CD4-positive, alpha-beta memory T cell (primary cell): ENCODE measurements around the gene KCNH4. TPM values are rescaled to one million over a fixed set of nuclear protein-coding genes. Genes with fewer than 3 reads are reported as not detected.
"Not testable (repeated sequence)": the region's sequence is repeated elsewhere in the genome, so short reads cannot be mapped to it uniquely, and the experiment has no call there.

Experiments
- CTCF ChIA-PET: fragments of 350-600 bp; sonication (Branson Sonifier 250); formaldehyde crosslinking; loops from one replicate; lab custom pipeline; 2021; ENCODE audit warnings: inconsistent platforms; ENCODE audit not compliant: partially characterized antibody; lab: Charles Lee
- POLR2A ChIA-PET: fragments of 350-600 bp; sonication (Branson Sonifier 250); formaldehyde crosslinking; loops from one replicate; lab custom pipeline; 2021; ENCODE audit not compliant: partially characterized antibody; lab: Charles Lee
- DNase-seq, 5 donors: peaks; one replicate each; pipeline versions ENCODE4 v3.0.0 to v3.0.0-alpha.2; 2020 to 2022; ENCODE audit warnings: mixed read lengths in 1 of 5
- H3K27ac ChIP-seq: one replicate; pipeline ENCODE4 v1.7.0; 2013; ENCODE audit warnings: low read depth, low read length
- H3K27me3 ChIP-seq: 2 replicates; pipeline ENCODE4 v1.7.0; 2013; ENCODE audit warnings: mild to moderate bottlenecking, low read length, moderate library complexity; ENCODE audit not compliant: insufficient read depth
- H3K36me3 ChIP-seq: 2 replicates; pipeline ENCODE4 v1.7.0; 2013; ENCODE audit warnings: mild to moderate bottlenecking, low read length, moderate library complexity; ENCODE audit not compliant: insufficient read depth
- H3K4me1 ChIP-seq: 2 replicates; pipeline ENCODE4 v1.7.0; 2013; ENCODE audit warnings: mild to moderate bottlenecking, low read length, moderate library complexity; ENCODE audit not compliant: insufficient read depth
- H3K4me3 ChIP-seq, 2 donors: one replicate each; pipeline ENCODE4 v1.7.0; 2013; ENCODE audit warnings: low read length in 2 of 2, mild to moderate bottlenecking in 1 of 2
- H3K9me3 ChIP-seq, 2 donors: one replicate each; pipeline ENCODE4 v1.7.0; 2013; ENCODE audit warnings: low read length in 2 of 2, control low read depth in 1 of 2; ENCODE audit not compliant: control insufficient read depth in 1 of 2
- H3K27ac Mint-ChIP-seq, 7 donors: one replicate each; pipeline ENCODE4 v1.8.0; 2020 to 2021; ENCODE audit warnings: mixed read lengths in 7 of 7, mild to moderate bottlenecking in 6 of 7, inconsistent platforms in 3 of 7, moderate library complexity in 3 of 7
- H3K27me3 Mint-ChIP-seq, 2 donors: one replicate each; pipeline ENCODE4 v1.8.0; 2020 to 2021; ENCODE audit warnings: mixed read lengths in 2 of 2
- H3K36me3 Mint-ChIP-seq, 2 donors: one replicate each; pipeline ENCODE4 v1.8.0; 2020 to 2021; ENCODE audit warnings: mixed read lengths in 2 of 2, inconsistent platforms in 1 of 2, mild to moderate bottlenecking in 1 of 2
- H3K4me1 Mint-ChIP-seq, 4 donors: one replicate each; pipeline ENCODE4 v1.8.0; 2020 to 2021; ENCODE audit warnings: mixed read lengths in 4 of 4, mild to moderate bottlenecking in 1 of 4
- H3K4me3 Mint-ChIP-seq, 8 donors: one replicate each; pipeline ENCODE4 v1.8.0; 2020 to 2021; ENCODE audit warnings: mixed read lengths in 8 of 8, mild to moderate bottlenecking in 7 of 8, moderate library complexity in 6 of 8, inconsistent platforms in 3 of 8
- H3K9me3 Mint-ChIP-seq, 8 donors: one replicate each; pipeline ENCODE4 v1.8.0; 2020 to 2021; ENCODE audit warnings: mixed read lengths in 8 of 8, mild to moderate bottlenecking in 5 of 8, inconsistent platforms in 3 of 8, moderate library complexity in 1 of 8
- intact Hi-C: fragments of 100-400 bp; cut with micrococcal nuclease; formaldehyde crosslinking; loops from one replicate; pipeline ENCODE4 v1.15.1; 2023
- polyA plus RNA-seq, 2 donors: library from polyadenylated mRNA; unstranded; fragments of 300-500 nt; fragmentation: Illumina TruSeq; gene quantifications; one replicate each; pipeline ENCODE4 v1.2.3, GENCODE V29; 2021
- total RNA-seq, 2 experiments: library from RNA; stranded (reverse); gene quantifications; one replicate each; pipeline ENCODE4 v1.2.3, GENCODE V29; 2021

The KCNH4 gene
- total and polyA plus RNA-seq, 4 experiments from 2014 or later: 0.09 to 0.11 TPM; not detected in 2

- intact Hi-C loops: no loop called here
- Mint-ChIP-seq H3K9me3 (peaks cover 0 to 6% (median 0%) of the 10 kb centered on the region in 8 donors), H3K27ac (peak overlapping the region in 1 of 7 donors; percentile 46), H3K27me3 (no peaks in the 10 kb centered on the region), H3K4me3 (no peak overlapping the region), H3K36me3 (no peaks in the 10 kb centered on the region), H3K4me1 (peaks cover 11 to 25% (median 19%) of the 10 kb centered on the region in 4 donors)
- Histone ChIP-seq H3K36me3 (no peaks in the 10 kb centered on the region), H3K4me1 (peaks cover 20% of the 10 kb centered on the region), H3K27ac (no peak overlapping the region), H3K9me3 (no peaks in the 10 kb centered on the region), H3K4me3 (no peak overlapping the region), H3K27me3 (no peaks in the 10 kb centered on the region)
- ChIA-PET POLR2A (interaction anchor here (0.6 to 1.0 kb wide), 2 partner anchors 11 to 112 kb away, joined by 3 to 4 read pairs; no protein-coding TSS in a partner anchor), CTCF (interaction anchor here (1.6 kb wide), 1 partner anchor 10 kb away, joined by 7 read pairs; the partner anchor contains the start of gene KCNH4)
- DNase-seq: no peak
Measured at GRCh38 chr17:42191275-42191608, 10.3 kb upstream of the KCNH4 start.

- Histone ChIP-seq H3K9me3 (no peaks in the 10 kb centered on the region), H3K4me3 (no peak overlapping the region), H3K27ac (no peak overlapping the region), H3K4me1 (peaks cover 20% of the 10 kb centered on the region), H3K27me3 (no peaks in the 10 kb centered on the region), H3K36me3 (no peaks in the 10 kb centered on the region)
- Mint-ChIP-seq H3K36me3 (no peaks in the 10 kb centered on the region), H3K9me3 (peaks cover 0 to 6% (median 0%) of the 10 kb centered on the region in 8 donors), H3K4me1 (peaks cover 11 to 25% (median 19%) of the 10 kb centered on the region in 4 donors), H3K4me3 (no peak overlapping the region), H3K27ac (no peak overlapping the region), H3K27me3 (no peaks in the 10 kb centered on the region)
- no peak for DNase-seq
- POLR2A ChIA-PET: interaction anchor here (2.0 kb wide), 1 partner anchor 10 kb away, joined by 5 read pairs; the partner anchor contains the start of gene KCNH4
- CTCF ChIA-PET: interaction anchor here (1.6 to 3.0 kb wide), 2 partner anchors 9 to 11 kb away, joined by 7 to 9 read pairs; partner anchors contain the start of gene KCNH4
- intact Hi-C loops: no loop called here
Measured at GRCh38 chr17:42190491-42191274, 9.7 kb upstream of the KCNH4 start.

- peaks cover 26% of the 10 kb centered on the region for H3K4me1 ChIP-seq
- Mint-ChIP-seq H3K36me3 (no peaks in the 10 kb centered on the region), H3K4me1 (peaks cover 17 to 29% (median 22%) of the 10 kb centered on the region in 4 donors), H3K27ac (no peak overlapping the region), H3K4me3 (no peak overlapping the region), H3K27me3 (no peaks in the 10 kb centered on the region), H3K9me3 (peaks cover 0 to 6% (median 0%) of the 10 kb centered on the region in 8 donors)
- POLR2A ChIA-PET: interaction anchor here (2.0 kb wide), 1 partner anchor 9 kb away, joined by 5 read pairs; the partner anchor contains the start of gene KCNH4
- intact Hi-C loops: no loop called here
- CTCF ChIA-PET: interaction anchor here (0.8 to 3.0 kb wide), 3 partner anchors 8 to 33 kb away, joined by 3 to 9 read pairs (median 7); partner anchors contain the start of gene KCNH4
- H3K27me3 ChIP-seq: no peaks in the 10 kb centered on the region
- H3K36me3 ChIP-seq: no peaks in the 10 kb centered on the region
- H3K27ac ChIP-seq: no peak overlapping the region
- no peak for DNase-seq
- H3K9me3 ChIP-seq: no peaks in the 10 kb centered on the region
- no peak overlapping the region for H3K4me3 ChIP-seq
Measured at GRCh38 chr17:42189651-42189965, 8.7 kb upstream of the KCNH4 start.

GRCh38 chr17:42188749-42189650 is 8.1 kb upstream of the KCNH4 start:
- Mint-ChIP-seq H3K27me3 (no peaks in the 10 kb centered on the region), H3K4me1 (peaks cover 15 to 28% (median 21%) of the 10 kb centered on the region in 4 donors), H3K9me3 (peaks cover 0 to 4% (median 0%) of the 10 kb centered on the region in 8 donors), H3K36me3 (no peaks in the 10 kb centered on the region), H3K27ac (peak overlapping the region in 1 of 7 donors; percentile 35), H3K4me3 (no peak overlapping the region)
- peaks cover 26% of the 10 kb centered on the region for H3K4me1 ChIP-seq
- CTCF ChIA-PET: interaction anchor here (0.8 to 3.0 kb wide), 2 partner anchors 10 to 33 kb away, joined by 3 to 9 read pairs; no protein-coding TSS in a partner anchor
- POLR2A ChIA-PET: interaction anchor here (2.0 kb wide), 1 partner anchor 8 kb away, joined by 5 read pairs; the partner anchor contains the start of gene KCNH4
- intact Hi-C loops: no loop called here
- H3K4me3 ChIP-seq: no peak overlapping the region
- no peaks in the 10 kb centered on the region for H3K36me3 ChIP-seq
- no peak for DNase-seq
- H3K27me3 ChIP-seq: no peaks in the 10 kb centered on the region
- H3K27ac ChIP-seq: no peak overlapping the region
- H3K9me3 ChIP-seq: no peaks in the 10 kb centered on the region

GRCh38 chr17:42187833-42188232 is 6.9 kb upstream of the KCNH4 start:
- no peak overlapping the region for H3K27ac ChIP-seq
- Mint-ChIP-seq H3K27ac (peak overlapping the region in 1 of 7 donors; percentile 17), H3K4me3 (no peak overlapping the region), H3K36me3 (no peaks in the 10 kb centered on the region), H3K9me3 (no peaks in the 10 kb centered on the region), H3K27me3 (no peaks in the 10 kb centered on the region), H3K4me1 (peaks cover 17 to 28% (median 23%) of the 10 kb centered on the region in 4 donors)
- no peak for DNase-seq
- intact Hi-C loops: no loop called here
- ChIA-PET CTCF (interaction anchor here (0.7 to 3.0 kb wide), 2 partner anchors 9 to 125 kb away, joined by 3 to 9 read pairs; no protein-coding TSS in a partner anchor), POLR2A (interaction anchor here (0.7 to 0.9 kb wide), 2 partner anchors 33 to 61 kb away, joined by 3 to 6 read pairs; partner anchors contain the start of gene RAB5C)
- peaks cover 26% of the 10 kb centered on the region for H3K4me1 ChIP-seq
- H3K36me3 ChIP-seq: no peaks in the 10 kb centered on the region
- no peaks in the 10 kb centered on the region for H3K9me3 ChIP-seq
- H3K27me3 ChIP-seq: no peaks in the 10 kb centered on the region
- no peak overlapping the region for H3K4me3 ChIP-seq

- H3K36me3 Mint-ChIP-seq, POLR2A ChIA-PET, H3K9me3 ChIP-seq, H3K27me3 ChIP-seq, H3K9me3 Mint-ChIP-seq, intact Hi-C loops, H3K27me3 Mint-ChIP-seq, DNase-seq, H3K36me3 ChIP-seq, H3K27ac ChIP-seq, H3K4me3 ChIP-seq: not testable (repeated sequence)
- Mint-ChIP-seq H3K27ac (peak overlapping the region in 3 of 7 donors; percentile 51 to 64 (median 52)), H3K4me1 (peaks cover 19 to 39% (median 26%) of the 10 kb centered on the region in 4 donors), H3K4me3 (peak overlapping the region in 4 of 8 donors; percentile 28 to 80 (median 64))
- CTCF ChIA-PET: interaction anchor here (0.7 to 1.7 kb wide), 2 partner anchors 18 to 62 kb away, joined by 3 read pairs; no protein-coding TSS in a partner anchor
- peaks cover 34% of the 10 kb centered on the region for H3K4me1 ChIP-seq
Measured at GRCh38 chr17:42186191-42186590, 5.2 kb upstream of the KCNH4 start.
